Measurements from ENCODE around the gene HTT. TPM values are rescaled to one million over a fixed set of nuclear protein-coding genes. Genes with fewer than 3 reads are reported as not detected.

HTT gene
- total RNA-seq, 1 donor from 2014 or later, result 45.3 TPM

DNA sequence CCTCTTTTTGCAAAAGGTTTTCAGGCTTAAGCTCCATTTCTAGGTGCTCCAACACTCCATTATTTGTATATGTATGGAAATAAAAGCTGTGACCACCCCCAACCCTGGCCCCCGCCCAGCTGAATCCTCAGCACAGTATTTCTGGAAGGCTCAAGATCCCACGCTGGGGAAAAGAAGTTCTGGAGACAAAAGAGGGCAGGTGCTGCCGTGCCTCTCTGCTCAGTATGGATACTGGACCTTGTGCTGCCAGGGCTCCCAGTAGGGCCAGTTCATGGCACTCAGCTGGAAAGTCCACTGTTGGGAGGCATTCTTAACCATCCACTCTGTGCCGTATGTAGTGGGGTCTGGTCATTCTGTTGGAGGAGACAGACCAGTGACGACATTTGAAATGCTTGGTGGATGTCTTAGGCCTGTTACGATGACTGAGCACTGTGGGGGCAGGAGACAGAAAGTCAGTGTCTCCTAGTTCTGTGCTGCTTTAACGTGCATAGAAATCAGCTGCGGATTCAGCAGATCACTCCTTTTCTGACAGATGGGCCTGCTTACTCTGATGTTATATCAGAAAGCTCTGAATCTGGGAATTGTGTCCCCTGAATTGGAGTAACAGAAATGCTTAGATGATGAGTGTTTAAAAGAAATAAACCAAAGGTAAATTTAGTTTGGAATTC lies 126.1 kb downstream of the HTT start:
- no peak for DNase-seq (ENCODE audit: low spot score)

DNA sequence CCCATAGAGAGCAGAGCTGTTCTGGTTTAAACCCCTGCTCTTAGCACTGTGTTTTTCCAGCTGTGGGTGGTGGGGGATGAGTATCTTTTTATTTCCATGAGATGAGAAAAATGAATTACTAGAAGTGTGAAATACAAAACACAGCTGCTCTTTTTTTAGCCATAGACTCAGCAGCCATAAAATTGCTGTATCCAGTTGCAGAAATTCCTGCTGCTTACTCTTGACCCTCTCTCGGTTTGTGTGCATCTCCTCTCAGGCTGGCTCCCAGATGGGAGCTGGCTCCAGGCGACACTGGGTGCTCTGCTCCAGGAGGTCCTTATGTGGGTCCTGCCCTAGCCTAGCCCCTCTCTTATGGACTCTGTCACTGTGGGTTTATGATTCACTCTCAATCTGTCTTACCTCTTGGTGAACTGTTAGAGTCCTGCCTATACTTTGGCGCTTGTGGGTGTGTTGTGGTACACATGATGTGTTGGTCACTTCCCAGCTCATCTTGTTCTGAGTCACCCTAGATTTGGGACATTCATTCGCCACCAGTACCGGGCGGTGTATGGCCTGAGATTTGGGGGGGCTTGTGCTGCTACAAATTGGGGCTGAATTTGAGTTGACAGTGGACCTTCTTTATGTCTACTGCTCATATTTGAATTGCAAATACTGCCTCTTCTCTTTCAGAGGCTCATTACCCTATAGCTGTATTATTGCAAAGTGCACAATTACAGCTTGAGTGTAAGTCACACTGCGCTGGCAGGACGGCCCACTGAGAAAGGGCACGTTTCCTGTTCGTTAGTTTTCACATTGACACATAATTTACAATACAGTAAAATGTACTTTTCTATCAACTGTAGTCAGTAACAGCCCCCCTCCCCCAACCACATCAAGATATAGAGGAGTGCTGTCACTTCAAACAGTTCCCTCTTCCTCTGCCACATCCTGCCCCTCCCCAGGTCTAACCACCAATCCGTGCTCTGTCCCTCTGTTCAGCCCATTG lies 127.5 kb downstream of the HTT start:
- peak; percentile 39 for DNase-seq (ENCODE audit: low spot score)

DNA sequence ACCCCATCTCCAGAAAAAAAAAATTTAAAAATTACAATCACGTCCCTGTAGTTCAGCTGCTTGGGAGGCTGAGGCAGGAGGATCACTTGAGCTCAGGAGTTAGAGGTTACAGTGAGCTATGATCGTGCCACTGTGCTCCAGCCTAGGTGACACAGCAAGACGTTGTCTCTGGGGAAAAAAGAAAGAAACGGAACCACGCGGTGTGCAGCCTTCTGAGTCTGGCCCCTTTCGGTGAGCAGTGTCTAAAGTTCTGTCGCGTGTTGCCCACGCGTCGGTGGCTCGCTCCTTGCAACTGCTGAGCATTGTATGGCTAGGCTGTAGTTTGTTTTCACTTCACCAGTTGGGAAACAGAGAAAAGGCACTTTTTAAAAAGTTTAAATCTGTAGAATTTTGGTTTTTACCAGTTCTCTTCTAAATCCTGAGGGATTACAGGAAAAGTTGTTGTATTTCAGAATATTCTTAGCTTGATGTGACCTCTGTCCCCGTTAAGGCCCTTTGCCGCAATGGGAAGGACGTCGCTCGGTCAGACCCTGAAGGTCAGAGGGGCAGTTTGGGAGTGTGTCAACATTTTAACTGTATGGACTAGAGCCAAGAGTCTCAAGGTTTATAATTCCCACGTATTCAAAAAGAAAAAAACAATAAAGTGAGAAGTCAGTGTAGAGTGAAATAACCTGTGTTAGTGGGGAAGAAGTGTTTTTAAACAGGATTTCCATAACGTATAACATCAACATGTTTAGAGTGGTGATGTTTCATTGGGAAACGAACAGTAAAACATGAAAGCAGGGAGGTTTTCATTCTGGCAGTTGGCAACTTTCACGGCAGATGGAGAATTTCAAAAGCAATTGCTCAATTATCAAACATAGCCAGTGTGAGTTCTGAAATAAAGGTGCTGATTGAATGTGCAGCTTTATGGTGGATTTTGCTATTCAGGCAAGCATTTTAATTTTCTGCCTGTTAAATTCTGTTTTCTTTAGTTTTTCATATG lies 128.6 kb downstream of the HTT start:
- DNase-seq (ENCODE audit: low spot score), result peak; percentile 37

DNA sequence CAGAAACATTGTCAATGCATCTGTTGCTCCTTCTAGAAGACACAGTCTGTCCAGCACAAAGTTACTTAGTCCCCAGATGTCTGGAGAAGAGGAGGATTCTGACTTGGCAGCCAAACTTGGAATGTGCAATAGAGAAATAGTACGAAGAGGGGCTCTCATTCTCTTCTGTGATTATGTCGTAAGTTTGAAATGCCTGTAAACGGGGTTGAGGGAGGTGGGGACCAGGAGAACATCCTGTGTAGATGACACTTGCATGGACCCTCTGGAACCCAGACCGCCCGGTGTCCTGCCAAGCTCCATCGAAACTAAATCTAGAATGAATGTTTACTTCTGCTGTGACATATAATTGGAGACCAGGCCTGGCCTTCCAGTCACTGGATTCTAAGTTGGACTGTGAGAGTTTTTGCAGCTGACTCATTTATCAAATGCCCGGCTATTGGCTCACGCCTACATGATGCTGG lies 129.5 kb downstream of the HTT start:
- peak; percentile 51 for DNase-seq (ENCODE audit: low spot score)

DNA sequence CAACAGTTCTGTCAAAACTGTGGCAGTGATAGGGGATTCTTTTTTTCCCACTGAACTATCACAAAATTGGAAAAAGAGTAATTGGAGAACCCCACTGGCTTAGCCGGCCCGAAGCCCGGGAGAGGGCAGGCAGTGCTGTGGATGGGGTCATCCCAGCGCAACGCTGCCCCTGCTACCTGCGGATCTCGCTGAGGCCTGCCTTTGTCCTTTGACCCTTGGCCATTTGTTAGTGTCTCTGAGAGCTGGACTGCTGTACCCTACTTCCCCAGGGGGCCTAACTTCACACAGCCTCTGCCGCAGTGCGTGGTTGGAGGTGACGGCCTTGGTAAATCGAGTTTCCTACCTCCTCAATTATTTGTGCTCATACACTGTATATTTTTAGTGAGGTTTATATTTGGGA lies 131.5 kb downstream of the HTT start:
- DNase-seq (ENCODE audit: low spot score), result no peak

DNA sequence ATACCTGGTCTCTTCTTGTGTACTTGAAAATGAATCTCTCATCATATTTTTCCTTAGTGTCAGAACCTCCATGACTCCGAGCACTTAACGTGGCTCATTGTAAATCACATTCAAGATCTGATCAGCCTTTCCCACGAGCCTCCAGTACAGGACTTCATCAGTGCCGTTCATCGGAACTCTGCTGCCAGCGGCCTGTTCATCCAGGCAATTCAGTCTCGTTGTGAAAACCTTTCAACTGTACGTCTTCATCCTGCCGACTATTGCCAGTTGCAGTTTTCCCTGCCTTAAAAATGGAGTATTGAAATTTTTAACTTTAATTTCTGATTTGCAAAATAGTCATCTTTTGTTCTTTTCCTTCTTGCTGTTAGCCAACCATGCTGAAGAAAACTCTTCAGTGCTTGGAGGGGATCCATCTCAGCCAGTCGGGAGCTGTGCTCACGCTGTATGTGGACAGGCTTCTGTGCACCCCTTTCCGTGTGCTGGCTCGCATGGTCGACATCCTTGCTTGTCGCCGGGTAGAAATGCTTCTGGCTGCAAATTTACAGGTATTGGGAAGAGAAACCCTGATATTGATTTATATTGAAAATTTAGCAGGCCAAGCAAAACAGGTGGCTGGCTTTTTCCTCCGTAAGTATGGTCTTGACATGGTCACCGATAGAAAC lies 132.1 kb downstream of the HTT start:
- DNase-seq (ENCODE audit: low spot score), result no peak

DNA sequence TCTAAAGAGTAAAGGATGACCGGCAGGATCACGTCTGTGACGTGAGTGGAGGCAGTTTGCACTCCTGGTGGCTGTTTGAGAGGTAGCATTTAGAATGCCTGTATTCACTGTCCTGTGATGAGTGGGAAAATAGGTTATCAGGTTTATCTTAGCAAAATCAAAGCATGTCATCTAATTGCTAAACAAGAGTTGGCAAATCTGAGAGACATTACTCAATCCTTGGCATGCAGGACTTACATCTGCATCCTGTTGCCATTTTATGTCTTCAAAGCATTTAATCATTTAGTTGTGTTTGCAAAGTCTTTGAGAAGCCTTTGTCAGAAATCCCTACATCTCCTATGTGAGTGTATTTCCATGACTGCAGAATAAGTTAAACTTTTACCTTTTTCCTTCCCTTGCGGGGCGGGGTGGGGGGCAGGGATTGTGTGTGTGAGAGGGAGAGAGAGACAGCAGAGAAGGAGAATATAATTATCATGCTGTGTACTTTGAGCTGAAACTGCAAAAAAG lies 133.1 kb downstream of the HTT start:
- no peak for DNase-seq (ENCODE audit: low spot score)

DNA sequence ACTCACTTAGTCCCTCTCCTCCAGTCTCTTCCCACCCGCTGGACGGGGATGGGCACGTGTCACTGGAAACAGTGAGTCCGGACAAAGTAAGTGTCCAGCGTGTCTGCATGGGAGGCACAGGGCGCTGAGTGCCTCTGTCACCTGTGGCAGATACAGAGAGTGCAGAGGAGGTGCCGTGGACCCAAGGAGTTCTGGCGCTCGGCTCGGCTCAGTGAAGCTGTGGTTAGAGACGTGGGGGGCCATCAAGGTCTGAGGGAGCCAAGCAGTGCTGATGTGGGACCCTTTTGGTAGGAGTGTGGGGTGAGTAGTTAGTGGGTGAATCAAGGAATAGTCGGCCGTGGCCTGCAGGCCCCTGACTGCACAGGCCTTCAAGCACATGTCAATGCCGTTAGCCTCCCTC lies 134.3 kb downstream of the HTT start:
- DNase-seq (ENCODE audit: low spot score), result no peak

DNA sequence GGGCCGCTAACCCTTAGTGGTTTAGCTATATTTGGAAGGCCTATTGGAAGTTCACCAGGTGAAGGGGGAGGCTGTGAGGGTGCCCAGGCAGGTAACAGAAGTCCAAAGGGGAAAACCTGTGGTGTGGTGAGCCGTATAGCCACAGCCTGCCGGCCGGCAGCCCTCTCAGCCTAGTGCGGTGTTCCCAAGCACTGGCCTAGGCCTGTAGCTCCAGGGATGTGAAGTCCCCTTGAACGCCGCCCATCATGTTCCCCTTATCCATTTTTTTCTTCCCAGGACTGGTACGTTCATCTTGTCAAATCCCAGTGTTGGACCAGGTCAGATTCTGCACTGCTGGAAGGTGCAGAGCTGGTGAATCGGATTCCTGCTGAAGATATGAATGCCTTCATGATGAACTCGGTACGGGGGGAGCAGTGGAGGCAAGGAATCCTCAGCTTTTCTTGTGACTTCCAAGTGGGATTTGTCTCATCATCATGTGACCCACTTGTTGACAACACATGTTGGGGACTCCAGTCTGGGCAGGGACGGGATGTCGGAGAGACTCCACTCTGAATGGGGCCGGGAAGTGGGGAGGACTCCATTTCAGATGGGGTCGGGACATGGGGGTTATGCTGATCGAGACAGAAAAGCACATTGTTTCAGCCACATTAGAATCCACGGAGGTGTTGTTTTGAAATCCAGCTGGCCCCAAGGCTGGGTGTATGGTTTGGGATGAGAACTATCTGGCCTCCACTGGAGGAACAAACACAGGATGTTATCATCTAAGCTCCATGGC lies 135.3 kb downstream of the HTT start:
- no peak for DNase-seq (ENCODE audit: low spot score)

DNA sequence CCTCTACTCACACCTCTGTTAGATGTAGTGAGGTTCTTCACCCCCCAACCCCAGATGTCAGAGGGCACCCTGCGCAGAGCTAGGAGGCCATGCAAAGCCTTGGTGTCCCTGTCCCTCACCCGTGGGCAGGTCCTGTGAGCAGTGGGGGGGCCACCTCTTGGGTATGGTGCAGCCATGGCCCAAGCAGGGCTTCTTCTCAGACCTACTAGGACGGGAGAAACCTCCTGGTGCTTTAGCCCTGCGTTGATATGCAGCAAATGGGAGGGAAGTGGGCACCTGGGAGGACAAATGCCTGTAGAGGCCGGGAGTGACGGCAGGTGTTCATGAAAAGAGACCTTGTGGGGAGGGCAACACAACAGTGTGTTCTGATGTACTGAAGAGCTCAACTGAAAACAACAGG lies 136.0 kb downstream of the HTT start:
- no peak for DNase-seq (ENCODE audit: low spot score)

DNA sequence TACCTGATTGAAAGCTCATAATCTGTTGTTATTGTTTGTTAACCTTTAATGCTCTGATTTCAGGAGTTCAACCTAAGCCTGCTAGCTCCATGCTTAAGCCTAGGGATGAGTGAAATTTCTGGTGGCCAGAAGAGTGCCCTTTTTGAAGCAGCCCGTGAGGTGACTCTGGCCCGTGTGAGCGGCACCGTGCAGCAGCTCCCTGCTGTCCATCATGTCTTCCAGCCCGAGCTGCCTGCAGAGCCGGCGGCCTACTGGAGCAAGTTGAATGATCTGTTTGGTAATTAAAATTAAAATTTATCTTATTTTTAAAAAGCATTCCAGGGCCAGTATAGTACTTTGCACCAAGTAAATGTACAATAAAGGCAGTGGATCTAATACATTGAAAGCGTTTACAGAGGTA lies 137.4 kb downstream of the HTT start:
- DNase-seq (ENCODE audit: low spot score), result no peak

DNA sequence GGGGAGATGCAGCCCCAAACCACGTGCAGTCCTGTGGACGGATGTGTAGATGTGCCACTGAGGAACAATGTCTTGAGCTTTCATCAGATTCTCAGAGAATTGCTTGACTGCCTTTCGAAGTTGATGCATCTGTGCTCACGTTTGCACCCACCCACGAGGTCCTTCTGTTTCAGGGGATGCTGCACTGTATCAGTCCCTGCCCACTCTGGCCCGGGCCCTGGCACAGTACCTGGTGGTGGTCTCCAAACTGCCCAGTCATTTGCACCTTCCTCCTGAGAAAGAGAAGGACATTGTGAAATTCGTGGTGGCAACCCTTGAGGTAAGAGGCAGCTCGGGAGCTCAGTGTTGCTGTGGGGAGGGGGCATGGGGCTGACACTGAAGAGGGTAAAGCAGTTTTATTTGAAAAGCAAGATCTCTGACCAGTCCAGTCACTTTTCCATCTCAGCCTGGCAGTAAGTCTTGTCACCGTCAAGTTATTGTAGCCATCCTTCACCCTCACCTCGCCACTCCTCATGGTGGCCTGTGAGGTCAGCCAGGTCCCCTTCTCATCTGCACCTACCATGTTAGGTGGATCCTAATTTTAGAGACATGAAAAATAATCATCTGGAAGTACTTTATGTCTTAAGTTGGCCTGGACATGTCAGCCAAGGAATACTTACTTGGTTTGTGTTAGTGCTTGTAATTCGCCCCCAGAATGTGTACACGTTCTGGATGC lies 138.1 kb downstream of the HTT start:
- no peak for DNase-seq (ENCODE audit: low spot score)

DNA sequence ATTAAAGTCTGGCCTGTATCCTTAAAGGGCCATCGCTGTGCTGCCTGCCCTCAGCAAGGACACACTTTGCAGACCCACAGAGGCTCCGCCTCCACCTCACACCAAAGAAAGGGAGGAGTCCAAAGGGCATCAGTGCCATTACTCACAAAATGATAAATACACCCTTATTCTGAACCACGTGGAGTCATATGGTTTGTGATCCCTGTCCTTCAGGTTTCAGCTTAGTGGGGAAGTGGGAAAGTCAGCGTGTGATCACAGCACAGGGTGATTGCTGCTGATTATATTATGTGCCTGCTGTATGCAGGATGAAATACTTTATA lies 138.6 kb downstream of the HTT start:
- DNase-seq (ENCODE audit: low spot score), result no peak

DNA sequence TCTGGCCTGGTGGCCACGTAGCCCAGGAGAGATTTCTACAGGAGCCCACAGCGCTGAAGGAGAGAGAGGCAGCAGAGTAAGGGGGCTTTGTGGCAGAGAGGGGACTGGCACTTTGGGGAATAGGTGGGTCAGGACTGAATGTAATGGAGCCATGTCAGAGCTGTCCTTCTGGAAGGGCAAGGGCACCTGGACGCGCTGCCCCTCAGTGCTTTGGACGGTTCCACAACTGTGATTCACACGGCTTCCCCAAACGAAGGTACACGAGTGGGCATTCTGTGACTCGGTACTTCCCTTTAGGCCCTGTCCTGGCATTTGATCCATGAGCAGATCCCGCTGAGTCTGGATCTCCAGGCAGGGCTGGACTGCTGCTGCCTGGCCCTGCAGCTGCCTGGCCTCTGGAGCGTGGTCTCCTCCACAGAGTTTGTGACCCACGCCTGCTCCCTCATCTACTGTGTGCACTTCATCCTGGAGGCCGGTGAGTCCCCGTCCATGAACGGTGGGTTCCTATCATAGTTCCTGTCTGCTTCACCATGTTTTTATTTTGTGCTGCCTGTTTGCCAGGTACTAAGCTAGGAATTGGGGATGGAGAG lies 139.3 kb downstream of the HTT start:
- no peak for DNase-seq (ENCODE audit: low spot score)

DNA sequence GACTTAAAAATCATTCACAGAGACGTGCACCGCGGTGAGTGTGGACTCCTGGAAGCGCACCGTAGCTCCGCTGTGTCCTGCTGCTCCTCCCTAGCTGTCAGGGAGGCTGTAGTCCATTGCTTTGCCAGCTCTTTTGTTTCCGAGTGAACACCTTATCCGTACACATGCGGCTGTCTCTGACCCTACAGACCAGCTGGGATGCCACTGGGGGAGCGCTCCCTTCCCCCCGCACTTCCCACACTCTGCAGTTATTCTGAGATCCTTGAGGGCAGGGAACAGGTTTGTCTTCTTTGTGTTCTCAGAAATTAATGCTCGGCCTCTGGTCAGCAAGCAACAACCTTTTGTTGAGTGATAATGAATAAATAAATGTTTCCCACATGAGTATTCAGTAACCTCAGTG lies 140.8 kb downstream of the HTT start:
- no peak for DNase-seq (ENCODE audit: low spot score)

DNA sequence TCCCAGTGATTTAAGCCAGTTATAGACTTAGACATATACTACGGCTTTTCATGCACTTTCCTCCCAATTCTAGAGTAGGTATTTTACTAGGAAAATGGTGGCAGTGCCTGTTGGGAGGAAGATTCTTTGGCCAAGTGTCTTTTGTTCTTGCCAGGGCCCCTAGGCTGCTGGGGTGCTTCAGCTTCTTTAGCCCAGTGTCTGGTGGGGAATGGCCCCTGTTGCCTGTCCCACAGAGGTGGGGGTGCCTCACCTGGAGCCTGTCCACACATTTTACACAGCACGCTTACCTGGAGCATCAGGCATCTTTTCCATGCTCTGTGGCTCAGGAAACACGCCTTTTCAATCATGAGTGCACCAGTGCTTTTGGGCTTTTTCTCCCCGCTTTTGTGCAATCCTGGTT lies 141.3 kb downstream of the HTT start:
- no peak for DNase-seq (ENCODE audit: low spot score)

DNA sequence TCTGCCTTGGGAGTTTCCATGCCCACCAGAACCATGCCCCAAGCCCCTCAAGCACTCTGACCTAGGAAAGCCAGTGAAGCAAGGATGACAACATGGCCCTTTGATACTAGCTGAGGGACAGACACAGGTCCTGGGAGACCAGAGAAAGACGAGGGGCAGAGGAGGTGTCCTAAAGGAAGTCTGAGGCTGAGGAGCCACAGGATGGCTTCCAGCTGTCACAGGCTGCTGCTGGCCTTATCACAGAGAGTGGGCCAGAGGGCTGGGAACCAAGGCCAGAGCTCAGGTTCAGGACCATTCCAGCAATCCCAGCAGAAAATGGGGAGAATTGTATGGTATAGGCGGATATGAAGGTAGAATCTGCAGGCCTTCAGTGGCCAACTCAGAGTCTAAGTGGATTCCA lies 142.8 kb downstream of the HTT start:
- DNase-seq (ENCODE audit: low spot score), result no peak

DNA sequence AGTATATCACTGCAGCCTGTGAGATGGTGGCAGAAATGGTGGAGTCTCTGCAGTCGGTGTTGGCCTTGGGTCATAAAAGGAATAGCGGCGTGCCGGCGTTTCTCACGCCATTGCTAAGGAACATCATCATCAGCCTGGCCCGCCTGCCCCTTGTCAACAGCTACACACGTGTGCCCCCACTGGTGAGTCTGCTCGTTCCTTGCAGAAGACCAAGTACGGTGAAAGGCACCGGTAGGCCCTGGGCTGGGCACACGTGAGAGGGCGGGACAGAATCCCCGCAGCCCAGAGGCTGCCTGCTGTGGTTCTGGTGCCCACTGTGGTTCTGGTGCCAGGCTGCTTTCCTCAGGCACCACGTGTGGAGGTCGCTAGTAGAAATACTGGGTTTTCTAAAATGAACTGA lies 143.3 kb downstream of the HTT start:
- no peak for DNase-seq (ENCODE audit: low spot score)

Data from umbilical cord (tissue), 2 donors.